Thoracic aorta (tissue), 2 donors: Measurements from ENCODE around the gene CNTNAP1. TPM values are rescaled to one million over a fixed set of nuclear protein-coding genes. Genes with fewer than 3 reads are reported as not detected.

Source experiments
- ATAC-seq: fragments of 150-250 bp; one replicate; pipeline ENCODE4 v1.8.0; 2017; ENCODE audit warnings: low read depth; ENCODE audit not compliant: insufficient number of reproducible peaks, low FRiP score
- DNase-seq: peaks from one replicate; pipeline ENCODE4 v3.0.0-alpha.2; 2020; ENCODE audit warnings: low spot score
- H3K27ac ChIP-seq, 2 donors: fragments of 200-600 bp; sonication (generic); 1 replicate in 1 of 2; 2 replicates in 1 of 2; pipeline ENCODE4 v1.5.1; 2016; ENCODE audit warnings: mild to moderate bottlenecking in 2 of 2, moderate library complexity in 2 of 2
- H3K27me3 ChIP-seq: fragments of 200-600 bp; sonication (generic); replicated peaks from 2 replicates; pipeline ENCODE4 v1.6.0; 2016; ENCODE audit warnings: mild to moderate bottlenecking; ENCODE audit not compliant: insufficient read depth
- H3K36me3 ChIP-seq: fragments of 200-600 bp; sonication (generic); one replicate; pipeline ENCODE4 v1.5.1; 2016
- H3K4me1 ChIP-seq, 2 donors: fragments of 200-600 bp; sonication (generic); 1 replicate in 1 of 2; 2 replicates in 1 of 2; pipeline versions ENCODE4 v1.5.1 to v1.6.0; 2016; ENCODE audit warnings: low read depth in 2 of 2, mild to moderate bottlenecking in 1 of 2; ENCODE audit not compliant: control insufficient read depth in 1 of 2
- H3K4me3 ChIP-seq: fragments of 200-600 bp; sonication (generic); 2 replicates; pipeline ENCODE4 v1.5.1; 2016; ENCODE audit warnings: mild to moderate bottlenecking
- H3K9me3 ChIP-seq: fragments of 200-600 bp; sonication (generic); 2 replicates; pipeline ENCODE4 v1.5.1; 2016
- CTCF ChIP-seq: fragments of 200-600 bp; sonication (generic); IDR thresholded peaks from one replicate; pipeline ENCODE4 v1.5.1; 2019; ENCODE audit warnings: antibody characterized with exemption
- total RNA-seq, 2 donors: library from RNA; depleted of rRNA; stranded (reverse); fragments of >200 nt; gene quantifications; one replicate each; pipeline versions ENCODE4 v1.1.0 to v1.2.3, GENCODE V29; 2016

Gene CNTNAP1
- total RNA-seq, 2 donors from 2014 or later: 9.1 to 19.6 TPM

DNA sequence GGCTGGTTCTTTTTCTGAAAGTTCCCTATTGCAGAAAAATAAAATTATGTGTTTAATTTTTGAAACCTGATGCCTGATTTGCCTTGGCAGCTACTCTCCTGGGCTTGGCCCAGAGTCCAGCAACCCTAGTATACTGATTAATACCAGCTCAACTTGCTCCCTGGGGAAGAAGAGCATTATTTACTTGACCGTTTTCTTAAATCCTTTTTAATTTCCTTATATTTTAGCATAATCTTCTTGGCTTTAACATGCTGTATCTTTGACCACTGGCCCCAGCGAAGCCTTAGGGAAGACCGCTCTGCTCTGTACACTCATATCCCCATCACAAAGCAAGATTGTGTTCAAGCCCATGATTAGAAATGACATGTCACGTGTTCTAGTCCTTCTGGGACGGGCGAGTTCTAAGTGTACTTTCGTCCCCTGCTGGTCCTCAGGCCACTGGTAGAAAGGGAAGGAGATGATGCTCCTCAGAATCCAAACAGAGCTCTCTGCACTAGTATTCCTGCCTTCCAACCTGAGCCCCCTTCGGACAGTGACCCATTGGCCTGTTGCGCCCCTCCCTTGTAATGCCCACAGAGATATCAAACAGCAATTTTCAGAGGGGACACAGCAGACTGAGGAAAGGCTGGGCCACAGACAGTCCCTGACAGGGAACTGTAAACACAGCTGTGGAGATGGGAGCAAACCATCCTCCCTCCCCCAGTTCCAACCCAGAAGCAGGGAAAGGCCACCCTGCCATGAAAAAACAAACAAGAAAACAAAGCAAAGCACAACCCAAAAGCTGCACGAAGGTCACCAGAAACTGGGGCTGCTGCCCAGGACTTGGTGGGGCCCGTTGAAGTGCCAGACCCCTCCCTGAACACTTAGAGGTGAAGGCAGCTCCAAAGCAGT lies 66.8 kb downstream of the CNTNAP1 start:
- Histone ChIP-seq H3K27ac (no peak overlapping the region), H3K4me1 (peaks cover 2 to 5% of the 10 kb centered on the region in 2 donors), H3K36me3 (no peaks in the 10 kb centered on the region), H3K27me3 (no peaks in the 10 kb centered on the region), H3K4me3 (no peak overlapping the region), H3K9me3 (no peaks in the 10 kb centered on the region)
- no peak for ATAC-seq
- DNase-seq: no peak
- TF ChIP-seq CTCF: no peak

Other genes starting within 250 kb of the CNTNAP1 start
- 10 to 100 TPM; 63.2 to 95.6 TPM for gene ATP6V0A1, start 223.7 kb upstream of the CNTNAP1 start, total RNA-seq
- 100 to 1,000 TPM in 1 of 2 donors, 10 to 100 TPM in 1; 86.7 to 130 TPM for gene NAGLU, start 146.3 kb upstream of the CNTNAP1 start, total RNA-seq
- gene HSD17B1, start 129.6 kb upstream of the CNTNAP1 start, total RNA-seq: 1 to 10 TPM in 1 of 2 donors, under 1 TPM in 1; 0.14 to 2.8 TPM
- gene COASY, start 120.4 kb upstream of the CNTNAP1 start, total RNA-seq: 10 to 100 TPM; 20.8 to 21.1 TPM
- gene MLX, start 115.4 kb upstream of the CNTNAP1 start, total RNA-seq: 10 to 100 TPM; 31.5 to 41.2 TPM
- gene PSMC3IP, start 104.8 kb upstream of the CNTNAP1 start, total RNA-seq: 1 to 10 TPM in 1 of 2 donors, not detected in 1; 6.6 TPM
- 10 to 100 TPM; 49.0 to 60.4 TPM for gene RETREG3, start 73.2 kb upstream of the CNTNAP1 start, total RNA-seq
- gene TUBG1, start 72.8 kb upstream of the CNTNAP1 start, total RNA-seq: 10 to 100 TPM; 26.7 to 47.0 TPM
- gene TUBG2, start 23.2 kb upstream of the CNTNAP1 start, total RNA-seq: 10 to 100 TPM; 47.2 to 49.0 TPM
- gene PLEKHH3, start 5.5 kb upstream of the CNTNAP1 start, total RNA-seq: 10 to 100 TPM; 54.8 to 59.2 TPM
- gene CCR10, start 688 bp upstream of the CNTNAP1 start, total RNA-seq: 1 to 10 TPM; 3.2 to 3.4 TPM
- gene EZH1, start 62.5 kb downstream of the CNTNAP1 start, total RNA-seq: 10 to 100 TPM; 66.3 to 75.2 TPM
- 10 to 100 TPM; 11.0 to 32.3 TPM for gene RAMP2, start 78.7 kb downstream of the CNTNAP1 start, total RNA-seq
- gene VPS25, start 90.9 kb downstream of the CNTNAP1 start, total RNA-seq: 10 to 100 TPM; 18.5 to 24.2 TPM
- gene WNK4, start 98.1 kb downstream of the CNTNAP1 start, total RNA-seq: not detected
- 10 to 100 TPM; 34.3 to 36.1 TPM for gene COA3, start 116.2 kb downstream of the CNTNAP1 start, total RNA-seq
- not detected for gene CNTD1, start 116.3 kb downstream of the CNTNAP1 start, total RNA-seq
- 100 to 1,000 TPM in 1 of 2 donors, 10 to 100 TPM in 1; 99.6 to 122 TPM for gene BECN1, start 141.8 kb downstream of the CNTNAP1 start, total RNA-seq
- gene PSME3, start 150.9 kb downstream of the CNTNAP1 start, total RNA-seq: 10 to 100 TPM; 41.2 to 82.5 TPM
- 1 to 10 TPM in 1 of 2 donors, under 1 TPM in 1; 0.68 to 2.8 TPM for gene AOC2, start 162.0 kb downstream of the CNTNAP1 start, total RNA-seq
- gene AOC3, start 168.7 kb downstream of the CNTNAP1 start, total RNA-seq: 100 to 1,000 TPM; 117 to 146 TPM
- not detected for gene G6PC1, start 218.3 kb downstream of the CNTNAP1 start, total RNA-seq